Inflammatory macrophage treated with lipopolysaccharide for 4 hours (primary cell): ENCODE results near the gene C19orf47.

Experiments
- DNase-seq: peaks from one replicate; pipeline ENCODE4 v3.0.0-alpha.2; 2020

C19orf47 gene, protein sequence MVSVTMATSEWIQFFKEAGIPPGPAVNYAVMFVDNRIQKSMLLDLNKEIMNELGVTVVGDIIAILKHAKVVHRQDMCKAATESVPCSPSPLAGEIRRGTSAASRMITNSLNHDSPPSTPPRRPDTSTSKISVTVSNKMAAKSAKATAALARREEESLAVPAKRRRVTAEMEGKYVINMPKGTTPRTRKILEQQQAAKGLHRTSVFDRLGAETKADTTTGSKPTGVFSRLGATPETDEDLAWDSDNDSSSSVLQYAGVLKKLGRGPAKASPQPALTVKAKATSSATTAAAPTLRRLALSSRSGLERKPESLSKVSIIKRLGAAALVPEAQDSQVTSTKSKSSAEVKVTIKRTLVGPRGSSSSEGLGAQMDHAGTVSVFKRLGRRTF

DNA sequence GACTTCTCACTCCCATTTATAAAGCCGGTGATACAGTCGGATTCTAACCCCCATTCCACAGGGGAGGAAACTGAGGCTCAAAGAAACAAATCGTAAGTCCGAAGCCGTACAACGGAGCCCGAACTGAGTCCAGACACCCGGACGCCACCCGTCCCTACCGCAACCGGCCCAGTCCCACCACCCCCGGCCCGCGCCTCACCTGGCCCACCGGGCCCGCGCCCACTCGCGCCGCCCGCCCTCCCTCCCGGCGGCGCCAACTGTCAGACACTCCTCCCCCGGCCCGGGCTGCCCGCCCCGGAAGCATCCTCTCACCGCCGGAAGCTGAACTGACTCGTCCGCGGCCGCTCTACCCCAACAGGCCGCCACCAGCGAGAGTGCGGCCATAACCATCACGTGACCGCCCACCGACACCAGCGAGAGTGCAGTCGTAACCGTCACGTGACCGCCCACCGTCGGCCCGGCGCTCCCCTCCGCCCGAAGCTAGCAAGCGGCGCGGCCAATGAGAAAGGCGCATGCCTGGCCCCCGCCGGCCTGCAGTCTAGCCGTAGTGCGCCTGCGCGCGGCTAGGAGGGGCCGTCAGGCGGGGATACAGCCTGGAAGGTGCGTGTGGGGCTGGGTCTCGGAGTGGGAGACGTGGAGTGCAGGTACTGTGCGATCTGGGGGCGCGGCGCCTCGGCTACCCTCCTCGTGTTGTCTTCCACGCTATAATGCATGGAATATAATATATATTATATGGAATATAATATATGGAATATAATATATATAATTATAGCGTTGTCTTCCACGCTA is at the start of gene C19orf47, which contains the start of gene PLD3:
TSS of gene C19orf47 (minus strand) at position 273 of the 789 bp plus-strand sequence. CDS start 6,540 bp downstream, outside the sequence.
TSS of gene PLD3 (plus strand) at position 571 of the 789 bp plus-strand sequence. CDS start 17,789 bp downstream, outside the sequence.
- peak; percentile 100 for DNase-seq

DNA sequence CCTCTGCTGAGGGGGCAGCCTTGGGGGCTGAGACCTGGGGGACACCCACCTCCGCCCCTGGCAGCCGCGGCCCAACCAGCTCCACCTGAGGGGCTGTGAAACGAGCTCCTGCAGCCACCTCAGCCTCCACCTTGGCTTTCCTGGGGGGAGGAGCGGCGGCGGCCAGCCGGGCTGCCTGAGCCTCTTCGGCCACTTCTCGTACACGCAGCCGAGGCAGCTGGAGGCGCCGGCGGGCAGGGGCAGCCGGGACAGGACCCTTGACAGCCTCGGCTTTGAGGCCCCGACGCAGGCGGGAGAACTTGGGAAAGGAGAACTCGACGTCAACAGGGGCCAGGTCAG is 49.3 kb upstream of the C19orf47 start:
- DNase-seq: no peak

DNA sequence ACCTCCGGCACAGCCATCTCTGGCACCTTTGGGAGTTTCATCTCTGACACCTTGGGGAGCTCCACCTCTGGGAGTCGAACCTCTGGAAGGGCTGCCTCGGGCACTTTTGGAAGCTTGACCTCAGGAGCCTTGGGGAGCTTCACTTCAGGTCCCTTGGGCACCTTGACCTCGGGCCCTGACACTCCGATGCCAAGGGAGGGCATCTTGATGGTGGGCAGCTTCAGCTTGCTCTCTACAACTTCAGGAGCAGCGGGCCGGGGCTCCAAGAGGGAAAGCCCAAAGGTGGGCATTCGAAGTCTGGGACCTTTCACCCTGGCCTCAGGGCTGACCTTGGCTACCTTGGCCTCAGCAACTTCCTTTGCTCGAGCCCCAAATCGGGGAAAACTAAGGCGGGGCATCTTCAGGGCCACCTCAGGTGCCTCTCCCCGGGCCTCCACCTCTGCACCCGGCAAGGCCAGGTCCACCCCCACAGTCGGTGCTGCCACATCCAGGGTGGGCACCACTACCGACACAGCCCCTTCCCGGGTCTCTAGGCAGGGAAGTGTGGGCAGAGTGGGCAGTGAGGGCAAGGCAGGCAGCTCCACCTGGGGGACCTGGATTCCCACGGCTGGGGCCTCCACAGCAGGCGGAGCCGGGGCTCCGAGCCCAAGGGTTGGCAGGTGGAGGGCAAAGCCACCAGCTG is 48.8 kb upstream of the C19orf47 start:
- no peak for DNase-seq

DNA sequence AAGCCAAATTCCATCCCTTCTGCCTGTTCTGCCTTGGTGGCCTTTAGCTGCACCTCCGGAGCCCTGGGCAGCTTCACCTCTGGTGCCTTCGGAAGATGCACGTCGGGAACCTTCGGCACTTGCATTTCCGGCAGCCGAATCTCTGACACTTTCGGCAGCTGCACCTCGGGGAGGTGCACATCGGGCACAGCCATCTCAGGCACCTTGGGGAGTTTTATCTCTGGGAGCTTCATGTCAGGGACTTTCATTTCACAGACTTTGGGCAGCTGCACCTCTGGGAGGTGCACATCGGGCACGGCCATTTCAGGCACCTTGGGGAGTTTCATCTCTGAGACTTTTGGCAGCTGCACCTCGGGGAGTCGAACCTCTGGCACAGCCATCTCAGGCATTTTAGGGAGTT is 47.8 kb upstream of the C19orf47 start:
- no peak for DNase-seq

DNA sequence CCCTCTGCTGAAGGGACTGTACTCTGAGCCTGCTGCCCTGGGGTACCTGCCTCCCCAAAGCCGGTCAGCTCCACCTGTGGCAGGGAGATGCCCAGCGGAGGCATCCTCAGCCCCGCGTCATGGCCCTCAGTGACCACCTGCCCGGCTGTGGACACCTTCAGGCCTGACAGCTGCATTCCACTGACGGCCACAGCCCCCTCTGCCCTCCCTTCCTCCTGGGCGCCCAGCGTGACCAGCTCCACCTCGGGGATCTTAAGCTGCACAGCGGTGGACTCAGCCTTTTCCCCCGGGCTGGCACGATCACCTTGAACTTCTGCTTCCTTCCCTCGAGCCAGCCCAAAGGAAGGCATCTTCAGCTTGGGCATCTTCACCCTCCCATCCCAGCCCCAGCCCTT is 46.6 kb upstream of the C19orf47 start:
- DNase-seq: no peak

DNA sequence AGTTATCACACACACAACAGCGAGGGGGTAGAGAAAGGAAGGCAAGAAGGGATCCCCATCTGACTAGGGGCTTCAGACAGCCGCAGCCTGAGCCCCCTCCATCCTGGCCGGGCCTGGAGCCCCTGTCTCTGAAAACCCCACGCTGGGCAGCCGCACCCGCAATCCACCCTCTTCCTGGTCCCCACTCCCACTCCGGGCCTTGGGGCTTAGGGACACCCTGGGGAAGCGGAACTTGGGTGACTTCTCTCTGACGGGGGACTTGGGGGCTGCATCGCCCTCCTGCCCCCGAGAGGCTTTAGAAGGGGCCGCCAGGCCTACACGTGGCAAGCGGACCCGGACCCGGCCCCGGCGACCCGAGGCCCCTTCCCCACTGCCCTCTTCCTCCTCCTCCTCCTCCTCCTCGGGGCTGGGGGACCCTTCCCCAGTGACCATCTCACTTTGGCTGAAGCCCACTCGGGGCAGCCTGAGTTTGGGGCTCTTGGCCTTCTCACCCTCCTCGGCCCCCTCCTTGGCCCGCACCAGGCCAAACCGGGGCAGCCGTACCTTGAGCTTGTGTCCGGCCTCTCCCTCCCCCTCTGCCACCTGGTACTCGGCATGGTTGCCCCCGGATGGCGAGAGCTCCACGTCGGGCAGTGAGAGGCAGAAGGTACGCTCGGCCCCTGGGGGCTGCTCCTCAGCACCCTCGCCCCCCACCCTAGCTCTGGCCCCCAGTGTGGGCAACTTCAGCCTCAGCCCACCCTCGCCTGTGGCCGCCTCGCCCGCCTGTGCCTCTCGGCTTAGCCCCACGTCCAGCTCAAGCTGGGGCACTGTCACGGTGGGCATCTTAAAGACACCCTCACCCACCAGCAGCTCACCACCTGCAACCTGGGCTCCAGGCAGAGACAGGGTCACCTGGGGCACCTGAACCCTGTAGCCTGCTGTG is 46.0 kb upstream of the C19orf47 start:
- no peak for DNase-seq

DNA sequence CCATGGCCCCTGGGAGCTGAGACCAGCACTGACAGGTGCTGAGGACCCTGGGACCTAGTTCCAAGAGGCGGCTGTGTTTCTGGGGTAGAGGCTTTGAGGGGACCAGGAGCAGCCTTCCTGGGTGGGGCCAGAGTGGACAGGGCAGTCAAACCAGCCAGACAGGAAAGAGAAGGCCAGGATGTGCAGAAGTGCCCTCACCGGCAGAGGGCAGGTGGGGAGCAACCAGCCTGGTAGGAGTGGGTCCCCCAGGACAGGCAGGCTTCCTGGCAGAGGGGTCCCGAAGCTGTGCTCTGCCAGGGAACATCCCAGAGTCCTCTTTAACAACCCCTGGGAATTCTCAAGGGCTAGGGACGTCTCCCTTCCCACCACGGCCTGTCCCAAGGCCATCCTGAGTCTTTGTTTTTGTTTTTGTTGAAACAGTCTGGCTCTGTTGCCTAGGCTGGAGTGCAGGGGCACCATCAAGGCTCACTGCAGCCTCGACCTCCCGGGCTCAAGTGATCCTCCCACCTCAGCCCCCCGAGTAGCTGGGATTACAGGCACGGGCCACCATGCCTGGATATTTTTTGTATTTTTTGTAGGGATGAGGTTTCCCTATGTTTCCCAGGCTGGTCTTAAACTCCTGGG is 44.8 kb upstream of the C19orf47 start:
- no peak for DNase-seq

DNA sequence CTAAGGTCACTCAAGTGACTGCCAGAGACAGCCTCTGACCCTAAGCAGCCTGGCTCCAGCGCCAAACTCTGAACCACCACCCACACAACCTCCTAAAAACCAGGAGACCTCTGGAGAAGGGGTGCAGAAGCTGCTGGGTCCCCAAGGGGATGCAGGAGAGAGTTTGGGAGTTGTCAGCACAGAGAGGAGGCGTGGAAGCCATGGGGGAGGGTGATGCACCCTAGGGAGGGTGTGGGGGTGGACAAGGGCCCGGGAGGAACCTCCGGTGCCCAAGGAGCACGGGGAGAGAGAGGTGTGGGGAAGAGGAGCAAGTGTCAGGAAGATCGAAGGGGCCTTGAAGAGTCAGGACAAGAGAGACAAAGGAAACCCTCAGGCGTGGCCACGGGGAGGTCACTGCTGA is 43.9 kb upstream of the C19orf47 start:
- DNase-seq: no peak

DNA sequence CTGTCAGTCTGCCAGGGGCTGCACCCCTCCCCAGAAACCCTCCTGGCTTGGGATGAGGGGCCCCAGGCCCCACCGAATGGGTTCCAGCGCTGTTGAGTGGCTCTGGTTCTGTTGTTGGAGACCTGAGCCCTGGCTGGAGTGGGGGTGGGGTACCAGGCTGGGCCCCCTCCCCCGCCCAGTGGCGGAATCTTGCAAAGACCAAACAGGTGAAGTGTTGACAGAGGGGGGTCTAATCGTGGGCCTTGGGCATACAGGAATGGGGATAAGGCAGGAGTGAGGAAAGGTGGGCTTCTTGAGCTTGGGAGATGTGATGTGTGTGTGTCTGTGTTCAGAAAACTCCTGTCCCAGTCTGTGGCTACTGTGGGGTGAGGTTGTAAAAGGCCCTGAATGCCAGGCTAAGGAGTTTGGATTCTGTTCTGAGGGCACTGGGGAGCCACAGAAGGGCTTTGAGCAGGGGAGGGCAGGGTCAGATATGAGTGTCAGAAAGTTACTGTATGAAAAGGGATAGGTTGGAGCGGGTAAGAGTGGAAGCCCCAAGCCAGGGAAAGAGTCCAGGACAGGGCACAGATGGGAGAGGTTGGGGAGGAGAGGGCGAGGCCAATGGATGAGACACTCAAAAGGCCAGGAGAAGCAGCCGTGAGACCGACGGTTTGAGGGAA is 42.0 kb upstream of the C19orf47 start, which contains the start of gene HIPK4:
TSS of gene HIPK4 (minus strand) at position 98 of the 659 bp plus-strand sequence. CDS start 279 bp downstream, outside the sequence.
- DNase-seq: no peak

DNA sequence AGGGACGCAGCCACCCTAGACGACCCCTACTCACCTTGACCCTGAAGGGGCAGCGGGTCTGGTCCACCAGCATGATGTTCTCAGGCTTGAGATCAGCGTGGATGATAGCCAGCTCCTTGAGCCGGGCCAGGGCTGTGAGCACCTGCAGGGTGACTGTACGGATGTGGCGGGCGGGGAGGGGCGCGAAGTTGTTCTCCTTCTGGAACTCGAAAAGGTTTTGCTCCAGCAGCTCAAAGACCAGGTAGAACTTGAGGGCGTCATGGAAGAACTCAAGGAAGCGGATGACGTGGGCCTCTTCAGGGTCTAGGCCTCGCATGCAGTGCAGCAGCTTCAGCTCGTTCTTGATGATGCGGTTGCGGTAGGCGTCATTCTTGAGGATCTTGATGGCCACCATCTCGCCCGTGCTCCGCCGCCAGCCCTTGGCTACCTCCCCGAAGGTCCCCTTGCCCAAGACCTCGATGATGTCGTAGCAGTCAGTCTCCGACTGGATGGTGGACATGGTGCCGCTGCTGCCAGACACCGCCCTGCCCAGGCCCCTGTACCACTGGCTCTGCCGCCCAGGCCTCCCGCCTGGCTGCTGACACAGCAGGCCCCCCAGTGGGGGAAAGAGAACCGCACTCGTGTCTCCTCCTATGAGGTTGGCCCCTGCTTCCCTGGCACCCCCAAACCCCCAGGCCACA is 41.3 kb upstream of the C19orf47 start:
- no peak for DNase-seq

DNA sequence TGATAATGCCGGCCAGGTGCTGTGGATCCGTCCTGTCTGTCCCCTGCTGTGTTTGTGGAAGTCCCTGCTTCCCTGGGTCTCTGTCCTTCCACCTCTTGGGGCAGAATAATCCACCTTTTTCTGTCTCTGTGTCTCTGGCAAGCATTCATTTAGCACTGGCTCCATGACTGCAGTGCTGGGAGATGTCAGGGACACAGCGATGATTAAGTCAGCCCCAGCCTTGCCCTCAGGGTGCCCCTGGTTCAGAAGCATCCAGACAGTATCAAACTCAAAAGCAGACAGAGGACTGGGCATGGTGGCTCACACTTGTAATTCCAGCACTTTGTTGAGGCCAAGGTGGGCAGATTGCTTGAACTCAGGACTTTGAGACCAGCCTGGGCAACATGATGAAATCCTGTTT is 40.3 kb upstream of the C19orf47 start:
- DNase-seq: no peak

DNA sequence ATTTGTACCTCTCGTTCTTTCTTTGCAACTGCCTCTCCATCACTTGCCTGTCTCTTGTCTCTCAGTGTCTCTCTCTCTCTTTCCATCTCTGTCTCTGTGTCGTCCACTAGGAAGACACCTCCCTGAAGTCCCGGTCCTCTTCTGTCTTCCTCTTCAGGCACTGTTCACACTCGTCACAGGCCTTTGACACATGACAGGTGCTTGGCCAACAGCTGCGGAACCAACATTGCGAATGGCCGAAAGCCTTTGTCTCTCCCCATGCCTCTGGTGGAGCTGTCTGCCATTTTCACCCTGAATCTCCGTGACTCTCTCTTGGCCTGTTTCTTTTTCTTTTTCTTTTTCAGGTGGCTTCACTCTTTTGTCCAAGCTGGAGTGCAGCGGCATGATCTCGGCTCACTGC is 39.0 kb upstream of the C19orf47 start:
- DNase-seq: no peak

DNA sequence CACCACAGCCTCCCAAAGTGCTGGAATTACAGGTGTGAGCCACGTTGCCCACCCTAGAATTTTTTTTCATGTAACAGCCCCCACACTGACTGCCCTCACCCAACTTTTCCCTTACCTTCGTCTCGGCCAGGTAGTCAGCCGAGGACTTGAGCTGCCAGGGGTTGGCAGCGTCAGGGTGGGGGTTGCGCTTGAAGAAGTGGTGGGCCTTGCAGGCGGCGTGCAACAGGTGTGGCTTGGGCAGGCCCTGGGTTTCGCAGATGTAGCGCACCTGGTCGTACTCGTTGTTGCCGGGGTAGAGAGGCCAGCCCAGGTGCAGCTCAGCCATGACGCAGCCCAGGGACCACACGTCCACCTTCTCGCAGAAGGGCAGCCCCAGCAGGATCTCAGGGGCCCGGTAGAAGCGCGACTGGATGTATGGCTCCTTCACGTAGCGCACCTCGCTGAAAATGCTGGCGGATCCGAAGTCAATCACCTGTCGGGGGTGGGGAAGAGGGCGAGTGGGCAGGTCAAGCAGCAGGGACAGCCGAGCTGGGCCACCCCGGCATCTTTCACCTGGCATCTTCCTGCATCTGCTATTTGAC is 35.6 kb upstream of the C19orf47 start:
- DNase-seq: no peak

DNA sequence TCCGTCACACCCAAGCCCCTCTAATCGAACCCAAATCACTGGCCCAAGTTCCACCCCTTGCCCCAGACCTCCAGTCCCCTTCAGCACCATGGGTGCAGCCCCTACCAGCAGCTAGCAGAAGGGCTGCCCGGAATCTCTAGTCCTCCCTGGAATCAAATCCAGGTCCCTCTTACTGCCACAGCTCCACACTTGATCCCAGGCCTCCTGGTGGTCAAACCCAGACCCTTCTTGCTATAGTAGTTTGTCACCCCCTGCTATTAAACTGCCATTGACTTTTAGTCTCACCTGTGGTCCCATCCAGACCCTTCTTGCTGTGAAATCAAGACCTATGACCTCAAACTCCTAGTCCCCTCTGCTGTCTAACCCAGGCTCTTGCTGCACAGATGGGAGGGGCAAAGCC is 33.1 kb upstream of the C19orf47 start:
- no peak for DNase-seq

DNA sequence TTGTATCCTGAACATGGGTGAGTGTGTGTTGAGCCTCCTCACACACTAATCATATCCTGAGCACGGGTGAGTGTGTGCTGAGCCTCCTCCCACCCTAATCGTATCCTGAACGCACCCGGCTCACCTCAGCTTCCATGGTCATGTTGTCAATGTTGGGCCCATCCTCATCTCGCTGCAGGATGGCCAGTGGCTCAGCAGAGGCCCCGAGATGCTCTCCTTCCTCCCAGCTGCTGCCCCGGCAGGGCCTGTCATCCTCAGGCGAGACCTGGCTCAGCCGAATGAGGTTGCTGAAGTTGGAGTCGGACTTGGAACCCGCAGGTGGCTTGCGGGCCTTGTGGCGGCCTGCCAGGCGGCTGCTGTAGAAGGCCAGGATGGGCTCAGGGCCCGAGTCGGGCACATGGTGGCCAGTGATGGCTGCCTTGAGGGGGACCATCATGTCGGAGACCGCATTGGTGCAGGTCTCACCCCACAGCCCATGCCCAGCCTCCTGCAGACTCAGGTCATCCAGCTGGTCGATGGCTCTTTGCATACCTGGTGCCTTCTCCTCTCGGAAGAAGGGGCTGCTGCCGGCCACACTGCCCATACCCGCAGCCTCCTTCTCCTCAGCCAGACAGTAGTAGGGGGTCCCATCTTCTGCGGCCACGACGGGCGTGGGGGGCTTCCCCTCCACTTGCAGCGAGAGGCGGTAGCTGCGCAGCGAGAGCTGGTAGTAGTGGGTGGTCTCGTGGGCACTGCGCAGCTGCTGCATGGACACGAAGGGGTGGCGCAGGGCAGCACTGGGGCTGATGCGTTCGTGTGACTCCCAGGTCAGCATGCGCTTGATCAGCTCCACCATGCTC is 32.2 kb upstream of the C19orf47 start:
- no peak for DNase-seq

DNA sequence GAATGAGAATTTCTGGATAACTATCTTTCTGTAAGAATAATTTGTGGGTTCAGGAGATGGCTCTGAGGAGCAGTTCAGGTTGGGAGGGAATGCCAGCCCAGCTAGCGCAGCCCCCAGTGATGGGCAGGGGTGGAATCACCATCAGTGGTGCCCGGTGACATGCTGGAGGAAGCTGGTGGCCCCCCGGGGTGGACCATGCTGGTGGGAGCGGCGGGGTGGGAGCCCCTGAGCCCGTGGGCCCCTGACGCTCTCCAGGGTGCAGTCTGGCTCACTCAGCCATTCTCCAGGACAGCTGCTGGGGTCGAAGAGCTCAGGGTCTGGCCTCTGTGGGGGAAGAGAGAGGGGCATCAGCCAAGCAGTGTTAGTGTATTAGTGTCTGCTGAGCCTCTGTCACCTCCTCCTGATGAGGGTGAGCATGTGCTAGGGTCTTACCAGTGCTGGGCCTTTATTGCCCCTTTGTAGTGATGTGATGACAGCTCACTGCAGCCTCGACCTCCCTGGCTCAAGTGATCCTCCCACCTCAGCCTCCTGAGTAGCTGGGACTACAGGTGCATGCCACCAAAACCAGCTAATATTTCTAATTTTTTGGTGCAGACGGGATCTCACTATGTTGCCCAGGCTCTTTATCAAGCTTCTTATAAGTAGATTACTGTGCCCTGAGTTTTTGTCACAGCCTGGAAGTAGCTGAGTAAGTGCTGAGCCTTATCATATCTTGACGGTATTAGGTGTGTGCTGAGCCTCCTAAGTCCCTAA is 31.4 kb upstream of the C19orf47 start:
- no peak for DNase-seq

DNA sequence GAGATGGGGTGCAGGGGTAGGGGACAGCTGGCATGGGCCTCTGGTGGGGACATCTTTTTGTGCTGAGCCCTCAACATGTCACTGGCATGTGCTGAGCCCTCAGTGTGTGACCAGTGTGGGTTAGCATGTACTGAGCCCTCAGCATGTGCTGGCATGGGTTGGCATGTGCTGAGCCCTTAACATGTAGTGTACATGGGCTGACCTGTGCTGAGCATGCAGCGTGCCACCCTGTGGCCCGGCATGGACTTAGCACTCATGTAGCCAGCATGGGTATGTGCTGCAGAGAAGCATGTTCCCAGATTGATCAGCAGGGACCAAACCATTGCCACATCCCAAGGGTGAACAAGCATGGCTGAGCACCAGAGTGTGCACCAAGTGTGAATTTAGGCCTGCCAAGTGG is 30.3 kb upstream of the C19orf47 start:
- no peak for DNase-seq

DNA sequence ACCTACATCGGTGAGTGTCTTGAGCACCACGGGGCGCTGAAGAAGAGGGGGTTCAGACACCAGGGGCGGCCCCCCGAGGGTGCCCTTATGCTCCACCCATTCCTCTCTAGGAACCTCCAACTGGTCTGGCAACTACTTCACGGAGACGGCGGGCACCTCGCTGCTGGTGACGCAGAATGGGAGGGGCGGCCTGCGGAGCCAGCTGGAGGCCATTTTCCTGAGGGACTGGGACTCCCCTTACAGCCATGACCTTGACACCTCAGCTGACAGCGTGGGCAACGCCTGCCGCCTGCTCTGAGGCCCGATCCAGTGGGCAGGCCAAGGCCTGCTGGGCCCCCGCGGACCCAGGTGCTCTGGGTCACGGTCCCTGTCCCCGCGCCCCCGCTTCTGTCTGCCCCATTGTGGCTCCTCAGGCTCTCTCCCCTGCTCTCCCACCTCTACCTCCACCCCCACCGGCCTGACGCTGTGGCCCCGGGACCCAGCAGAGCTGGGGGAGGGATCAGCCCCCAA is 29.7 kb upstream of the C19orf47 start:
- DNase-seq: no peak
